Measurements from ENCODE around the gene AFAP1. TPM values are rescaled to one million over a fixed set of nuclear protein-coding genes. Genes with fewer than 3 reads are reported as not detected.

The AFAP1 gene
- total RNA-seq, 2 donors from 2014 or later: 32.1 to 40.1 TPM

DNA sequence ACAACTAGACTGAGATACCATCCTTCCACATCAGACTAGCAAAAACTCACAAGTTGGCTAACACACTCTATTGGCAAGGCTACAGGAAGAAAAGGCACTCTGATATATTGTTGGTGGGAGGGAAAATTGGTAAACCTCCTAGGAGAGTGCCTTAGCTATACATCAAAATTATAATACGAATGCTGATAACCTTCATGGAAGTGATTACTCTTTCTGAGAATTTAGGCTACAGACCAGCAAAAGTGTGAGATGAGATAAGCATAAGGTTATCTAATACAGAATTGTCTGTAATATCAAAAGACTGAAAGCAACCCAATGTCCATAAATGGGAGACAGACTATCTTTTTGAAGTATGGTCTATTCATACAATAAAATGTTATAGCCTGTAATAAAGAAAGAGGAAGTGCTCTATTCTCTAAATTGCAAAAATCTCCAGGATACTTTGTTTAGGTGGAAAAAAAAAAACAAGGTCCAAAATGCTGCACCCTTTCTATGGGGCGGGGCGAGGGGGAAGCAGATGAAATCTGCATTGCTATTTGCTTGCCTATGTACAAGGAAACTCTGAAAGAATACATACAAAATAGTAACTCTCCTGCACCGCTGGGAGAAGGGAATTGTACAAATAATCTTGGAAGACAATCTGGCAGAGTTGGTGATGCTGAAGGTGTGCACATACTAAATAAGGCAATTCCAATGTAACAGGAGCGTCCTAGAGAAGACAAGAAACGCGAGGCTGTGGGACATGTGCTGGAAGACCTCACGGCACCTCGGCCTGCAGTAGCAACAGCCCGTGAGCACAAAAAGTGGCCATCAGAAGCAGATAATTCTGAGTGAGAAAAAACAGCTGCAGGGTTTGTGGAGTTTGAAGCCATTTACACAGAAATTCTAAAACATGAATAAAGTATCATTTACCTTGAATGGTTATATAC is 109.7 kb downstream of the AFAP1 start:
- no peaks in the 10 kb centered on the region for H3K9me3 ChIP-seq
- peak overlapping the region; percentile 64 to 73 for H3K27ac ChIP-seq
- H3K36me3 ChIP-seq: peaks cover 4% of the 10 kb centered on the region
- H3K4me3 ChIP-seq: no peak overlapping the region
- DNase-seq (ENCODE audit: low spot score) (no peak), ATAC-seq (ENCODE audit: insufficient number of reproducible peaks, low FRiP score, low read depth) (no peak)
- TF ChIP-seq, protein P1, sequence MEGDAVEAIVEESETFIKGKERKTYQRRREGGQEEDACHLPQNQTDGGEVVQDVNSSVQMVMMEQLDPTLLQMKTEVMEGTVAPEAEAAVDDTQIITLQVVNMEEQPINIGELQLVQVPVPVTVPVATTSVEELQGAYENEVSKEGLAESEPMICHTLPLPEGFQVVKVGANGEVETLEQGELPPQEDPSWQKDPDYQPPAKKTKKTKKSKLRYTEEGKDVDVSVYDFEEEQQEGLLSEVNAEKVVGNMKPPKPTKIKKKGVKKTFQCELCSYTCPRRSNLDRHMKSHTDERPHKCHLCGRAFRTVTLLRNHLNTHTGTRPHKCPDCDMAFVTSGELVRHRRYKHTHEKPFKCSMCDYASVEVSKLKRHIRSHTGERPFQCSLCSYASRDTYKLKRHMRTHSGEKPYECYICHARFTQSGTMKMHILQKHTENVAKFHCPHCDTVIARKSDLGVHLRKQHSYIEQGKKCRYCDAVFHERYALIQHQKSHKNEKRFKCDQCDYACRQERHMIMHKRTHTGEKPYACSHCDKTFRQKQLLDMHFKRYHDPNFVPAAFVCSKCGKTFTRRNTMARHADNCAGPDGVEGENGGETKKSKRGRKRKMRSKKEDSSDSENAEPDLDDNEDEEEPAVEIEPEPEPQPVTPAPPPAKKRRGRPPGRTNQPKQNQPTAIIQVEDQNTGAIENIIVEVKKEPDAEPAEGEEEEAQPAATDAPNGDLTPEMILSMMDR (IDR thresholded peaks at IDR 0.05): no peak
- H3K4me1 ChIP-seq (ENCODE audit: control insufficient read depth in 1 of 2, low read depth in 2 of 2): peaks cover 21 to 42% of the 10 kb centered on the region in 2 donors
- no peaks in the 10 kb centered on the region for H3K27me3 ChIP-seq (replicated peaks; ENCODE audit: insufficient read depth)

DNA sequence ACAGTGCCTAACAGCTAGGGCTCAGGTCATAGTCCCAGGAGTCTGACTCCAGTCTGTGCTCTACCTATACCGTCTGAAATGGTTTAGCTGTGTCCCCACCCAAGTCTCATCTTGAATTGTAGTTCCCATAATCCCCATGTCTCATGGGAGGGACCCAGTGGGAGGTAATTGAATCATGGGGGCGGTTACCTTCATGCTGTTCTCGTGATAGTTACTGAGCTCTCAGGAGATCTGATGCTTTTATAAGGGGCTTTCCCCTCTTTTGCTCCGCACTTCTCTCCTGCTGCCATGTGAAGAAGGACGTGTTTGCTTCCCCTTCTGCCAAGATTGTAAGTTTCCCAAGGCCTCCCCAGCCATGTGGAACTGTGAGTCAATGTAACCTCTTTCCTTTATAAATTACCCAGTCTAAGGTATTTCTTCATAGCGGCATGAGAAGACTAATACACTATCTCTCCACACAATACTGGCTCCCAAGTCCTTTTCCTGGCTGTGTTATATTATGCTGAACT is 110.8 kb downstream of the AFAP1 start:
- no peak overlapping the region for H3K4me3 ChIP-seq
- peaks cover 26 to 50% of the 10 kb centered on the region in 2 donors for H3K4me1 ChIP-seq (ENCODE audit: control insufficient read depth in 1 of 2, low read depth in 2 of 2)
- peaks cover 4% of the 10 kb centered on the region for H3K36me3 ChIP-seq
- H3K27ac ChIP-seq: peak overlapping the region; percentile 64 to 73
- TF ChIP-seq, protein P1 (IDR thresholded peaks at IDR 0.05): no peak
- ATAC-seq (ENCODE audit: insufficient number of reproducible peaks, low FRiP score, low read depth): no peak
- no peak for DNase-seq (ENCODE audit: low spot score)
- H3K9me3 ChIP-seq: no peaks in the 10 kb centered on the region
- no peaks in the 10 kb centered on the region for H3K27me3 ChIP-seq (replicated peaks; ENCODE audit: insufficient read depth)

DNA sequence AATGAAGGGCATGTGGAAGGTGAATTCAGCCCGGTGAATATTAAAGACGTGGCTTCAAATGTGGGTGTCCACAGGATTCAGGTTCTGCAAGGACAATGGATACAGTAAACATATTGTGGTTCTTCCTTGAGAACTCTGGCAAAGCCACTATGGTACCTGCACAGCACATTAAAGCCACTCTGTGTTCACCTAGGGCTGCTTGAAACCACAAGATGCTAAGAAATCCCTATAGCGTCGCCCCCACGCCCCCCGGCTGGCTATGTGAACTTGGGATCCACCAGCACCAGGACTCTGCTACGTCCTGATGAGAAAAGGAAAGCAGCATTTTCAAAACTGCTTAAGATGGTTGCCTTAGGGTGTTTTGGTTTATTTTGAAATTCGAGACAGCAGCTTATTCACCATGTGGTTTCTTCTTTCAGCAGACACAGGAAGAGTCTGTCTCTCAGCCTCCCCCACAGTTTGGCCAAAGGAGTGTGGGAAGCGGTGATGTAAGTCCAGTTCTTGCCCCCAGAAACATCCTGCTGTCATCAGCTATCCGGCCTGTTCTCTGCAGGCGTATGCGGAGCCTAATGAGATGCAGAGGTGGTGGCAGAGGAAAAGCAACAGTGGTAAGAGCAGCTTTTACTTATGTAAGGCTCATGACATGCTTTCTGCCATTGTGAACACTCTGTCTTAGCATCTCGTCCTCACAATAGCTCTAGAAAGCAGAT is 111.5 kb downstream of the AFAP1 start:
- Histone ChIP-seq H3K4me1 (ENCODE audit: control insufficient read depth in 1 of 2, low read depth in 2 of 2) (peaks cover 31 to 57% of the 10 kb centered on the region in 2 donors), H3K36me3 (peaks cover 4% of the 10 kb centered on the region), H3K27ac (peak overlapping the region; percentile 55 to 73), H3K27me3 (replicated peaks; ENCODE audit: insufficient read depth) (no peaks in the 10 kb centered on the region), H3K4me3 (peak overlapping the region; percentile 49), H3K9me3 (no peaks in the 10 kb centered on the region)
- ATAC-seq (ENCODE audit: insufficient number of reproducible peaks, low FRiP score, low read depth) (peak; percentile 41), DNase-seq (ENCODE audit: low spot score) (no peak)
- TF ChIP-seq, protein P1 (IDR thresholded peaks at IDR 0.05): no peak

DNA sequence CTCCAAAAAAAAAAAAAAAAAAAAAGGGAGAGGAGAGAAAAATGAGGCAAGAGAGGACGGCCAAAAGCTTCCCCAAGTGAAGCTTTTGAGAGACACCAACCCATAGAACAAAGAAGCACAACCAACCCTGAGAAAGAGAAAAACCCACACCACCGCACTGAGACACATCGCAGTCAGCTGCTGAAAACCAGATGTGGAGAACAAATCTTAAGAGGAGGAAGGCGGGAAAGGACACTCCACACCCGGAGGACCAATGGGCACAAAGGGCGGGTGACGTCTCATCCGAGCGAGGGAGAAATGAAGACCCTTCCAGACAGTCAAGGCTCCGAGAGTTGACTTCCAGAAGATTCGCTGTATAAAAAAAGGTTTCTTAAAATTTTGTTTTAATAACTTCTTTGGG is 112.1 kb downstream of the AFAP1 start:
- Histone ChIP-seq H3K27me3 (replicated peaks; ENCODE audit: insufficient read depth) (no peaks in the 10 kb centered on the region), H3K36me3 (peaks cover 4% of the 10 kb centered on the region), H3K9me3 (no peaks in the 10 kb centered on the region), H3K4me1 (ENCODE audit: control insufficient read depth in 1 of 2, low read depth in 2 of 2) (peaks cover 36 to 63% of the 10 kb centered on the region in 2 donors), H3K4me3 (no peak overlapping the region), H3K27ac (peak overlapping the region; percentile 55 to 73)
- DNase-seq (ENCODE audit: low spot score) (no peak), ATAC-seq (ENCODE audit: insufficient number of reproducible peaks, low FRiP score, low read depth) (no peak)
- TF ChIP-seq, protein P1 (IDR thresholded peaks at IDR 0.05): no peak

DNA sequence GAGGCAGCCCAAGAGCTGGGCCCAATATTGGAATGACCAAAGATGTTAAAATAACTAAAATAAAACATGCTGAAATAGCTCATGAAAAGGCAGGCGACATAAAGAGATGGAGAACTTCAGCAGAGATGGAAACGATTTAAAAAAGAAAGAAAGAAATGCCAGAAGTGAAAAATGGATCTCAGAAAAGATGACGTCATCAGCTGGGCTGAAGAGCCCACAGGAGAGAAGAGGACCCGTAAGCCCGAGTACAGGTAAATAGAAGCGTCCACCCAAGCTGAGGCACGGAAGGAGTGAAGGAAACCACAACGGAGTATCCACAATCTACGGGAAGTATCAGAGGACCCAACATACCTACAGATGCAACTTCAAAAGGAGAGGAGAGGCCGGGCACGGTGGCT is 112.8 kb downstream of the AFAP1 start:
- no peaks in the 10 kb centered on the region for H3K27me3 ChIP-seq (replicated peaks; ENCODE audit: insufficient read depth)
- DNase-seq (ENCODE audit: low spot score) (no peak), ATAC-seq (ENCODE audit: insufficient number of reproducible peaks, low FRiP score, low read depth) (no peak)
- TF ChIP-seq, protein P1 (IDR thresholded peaks at IDR 0.05): no peak
- peaks cover 4% of the 10 kb centered on the region for H3K36me3 ChIP-seq
- H3K27ac ChIP-seq: no peak overlapping the region
- no peaks in the 10 kb centered on the region for H3K9me3 ChIP-seq
- peaks cover 35 to 68% of the 10 kb centered on the region in 2 donors for H3K4me1 ChIP-seq (ENCODE audit: control insufficient read depth in 1 of 2, low read depth in 2 of 2)
- H3K4me3 ChIP-seq: no peak overlapping the region

All from thoracic aorta (tissue), 2 donors.